Adipose tissue (tissue), 3 donors: ENCODE measurements around the gene CYP8B1. TPM values are rescaled to one million over a fixed set of nuclear protein-coding genes. Genes with fewer than 3 reads are reported as not detected.
"Not testable (repeated sequence)": the region's sequence is repeated elsewhere in the genome, so short reads cannot be mapped to it uniquely, and the experiment has no call there.

ENCODE experiments used
- H3K27ac ChIP-seq: one replicate; pipeline ENCODE4 v1.5.1; 2013; ENCODE audit warnings: low read depth, low read length
- WGBS, 3 donors: extraction: QIAGEN DNeasy Blood & Tissue Kit; methylation state at CpG; one replicate each; pipeline ENCODE4 v1.1.7; 2013; 5-methylcytosine and 5-hydroxymethylcytosine counted together
- polyA plus RNA-seq, 3 donors: library from polyadenylated mRNA; stranded (reverse); fragments of 200-250 nt; gene quantifications; one replicate each; pipeline ENCODE4 v1.2.3, GENCODE V29; 2013
- donor health status: healthy with polysubstance abuse.
- donor health status: Bipolar disorder and iron deficiency.
- donor health status: healthy.

The CYP8B1 gene
- polyA plus RNA-seq, 3 donors = 0.01 TPM; not detected in 2

DNA sequence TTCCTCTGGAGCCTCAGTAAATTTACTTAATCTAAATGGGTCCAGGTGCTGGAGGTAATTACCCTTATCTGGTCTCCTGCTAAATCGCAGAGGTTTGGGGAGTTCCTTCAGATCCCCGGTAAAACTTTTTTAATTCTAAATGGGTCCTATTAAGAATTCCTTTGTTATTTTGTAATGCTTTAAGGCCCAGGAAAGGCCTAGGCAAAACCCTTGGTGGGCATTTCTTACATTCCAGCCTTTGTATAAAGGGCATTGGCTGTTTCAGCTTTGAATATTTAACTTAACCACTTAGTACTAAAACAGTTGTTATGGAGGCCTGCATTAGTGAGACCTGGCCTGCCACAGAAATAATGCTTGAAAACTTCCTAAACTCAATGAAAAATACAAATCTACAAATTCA is 15.4 kb upstream of the CYP8B1 start:
- no peak overlapping the region for H3K27ac ChIP-seq
- WGBS, 3 donors = 71 to 81% (median 77%) methylated on average over 2 of the region's 2 CpGs

DNA sequence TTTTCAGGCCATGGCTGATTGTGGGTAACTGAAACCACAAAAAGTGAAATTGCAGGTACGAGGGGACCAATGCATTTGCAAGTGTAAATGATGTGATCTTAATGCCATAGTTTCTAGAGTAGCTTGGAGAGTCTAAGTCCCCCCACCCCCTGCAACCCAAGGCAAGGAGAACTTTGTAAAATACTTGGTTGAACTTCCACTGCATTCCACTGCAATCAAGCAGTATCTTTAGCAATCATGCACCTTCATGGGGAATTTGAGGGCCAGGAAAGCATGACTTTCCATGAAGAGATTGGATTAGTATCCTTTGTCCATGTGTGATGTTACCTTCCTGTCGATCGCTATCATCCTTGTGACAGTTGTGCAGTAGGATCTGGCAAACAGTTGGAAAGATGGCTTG is 11.4 kb upstream of the CYP8B1 start:
- 85 to 87% (median 86%) methylated on average over 3 of the region's 3 CpGs for WGBS, 3 donors
- H3K27ac ChIP-seq = no peak overlapping the region

DNA sequence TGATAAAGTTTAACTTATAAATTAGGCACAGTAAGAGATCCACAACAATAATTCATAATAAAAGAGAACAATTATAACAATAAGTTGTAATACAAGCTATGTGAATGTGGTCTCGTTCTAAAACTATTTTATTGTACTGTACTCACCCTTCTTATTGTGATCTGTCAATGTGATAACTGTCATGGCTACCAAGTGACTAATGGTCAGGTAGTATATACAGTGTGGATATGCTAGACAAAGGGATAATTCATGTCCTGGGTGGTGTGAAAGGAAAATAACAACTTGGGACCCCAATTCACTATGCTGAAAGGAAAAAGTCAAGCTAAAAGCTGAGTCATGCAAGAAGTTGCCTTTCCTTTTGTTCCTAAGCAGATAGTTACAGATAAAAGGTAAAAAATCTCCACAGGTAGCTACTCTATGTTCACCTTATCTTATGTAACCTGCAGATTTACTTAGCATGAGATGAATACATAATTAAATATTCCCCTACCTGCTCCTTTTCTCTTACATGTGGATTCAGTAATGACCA is 10.7 kb upstream of the CYP8B1 start:
- 64 to 85% (median 78%) methylated on average over 1 of the region's 1 CpG for WGBS, 3 donors
- no peak overlapping the region for H3K27ac ChIP-seq

DNA sequence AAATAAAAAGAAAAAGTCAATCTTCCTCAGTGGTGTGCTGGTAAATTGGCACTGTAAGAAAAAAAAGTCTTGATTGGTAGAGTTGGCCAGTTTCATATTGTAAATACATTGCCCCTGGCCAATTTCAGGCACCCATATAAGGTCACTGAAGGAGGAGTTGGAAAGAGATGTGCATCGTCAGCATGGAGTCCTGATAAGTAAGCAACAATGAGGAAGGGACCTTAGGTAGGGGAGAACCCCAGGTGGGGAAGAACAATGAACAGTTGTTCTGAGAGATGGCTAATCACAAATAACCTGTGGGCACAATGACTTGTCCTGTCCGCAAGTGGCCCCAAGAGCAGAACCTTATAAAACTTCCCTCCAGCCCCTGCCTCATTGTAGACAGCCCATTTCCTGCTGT is 8.6 kb upstream of the CYP8B1 start:
- no peak overlapping the region for H3K27ac ChIP-seq
- 72 to 78% (median 74%) methylated on average over 2 of the region's 2 CpGs for WGBS, 3 donors

DNA sequence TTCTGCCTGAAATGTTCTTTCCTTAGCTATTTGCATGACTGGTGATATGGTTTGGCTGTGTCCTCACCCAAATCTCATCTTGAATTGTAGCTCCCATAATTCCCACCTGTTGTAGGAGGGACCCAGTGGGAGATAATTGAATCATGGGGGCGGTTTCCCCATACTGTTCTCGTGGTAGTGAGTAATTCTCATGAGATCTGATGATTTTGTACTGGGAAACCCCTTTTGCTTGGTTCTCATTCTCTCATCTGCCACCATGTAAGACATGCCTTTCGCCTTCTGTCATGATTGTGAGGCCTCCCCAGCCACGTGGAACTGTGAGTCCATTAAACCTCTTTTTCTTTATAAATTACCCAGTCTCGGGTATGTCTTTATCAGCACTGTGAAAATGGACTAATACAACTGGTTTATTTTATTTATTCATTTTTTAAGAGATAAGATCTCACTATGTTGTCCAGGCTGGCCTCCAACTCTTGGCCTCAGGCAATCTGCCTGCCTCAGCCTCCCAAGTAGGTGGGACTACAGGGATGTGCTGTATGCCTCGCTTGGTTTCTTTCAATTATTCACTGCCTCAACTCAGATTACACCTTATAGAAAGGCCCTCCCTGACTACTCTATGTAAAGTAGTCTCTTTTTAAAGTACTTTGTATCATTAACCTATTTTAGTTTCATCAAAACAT is 7.7 kb upstream of the CYP8B1 start:
- WGBS, 3 donors = 68 to 85% (median 81%) methylated on average over 6 of the region's 6 CpGs

GRCh38 chr3:42880601-42881451 is 5.1 kb upstream of the CYP8B1 start:
- H3K27ac ChIP-seq = no peak overlapping the region
- 2 to 4% (median 2%) methylated on average over 56 to 61 of the region's 61 CpGs for WGBS, 3 donors

More for the DNA sequence above, 7.7 kb upstream of the CYP8B1 start:
- H3K27ac ChIP-seq = not testable (repeated sequence)

DNA sequence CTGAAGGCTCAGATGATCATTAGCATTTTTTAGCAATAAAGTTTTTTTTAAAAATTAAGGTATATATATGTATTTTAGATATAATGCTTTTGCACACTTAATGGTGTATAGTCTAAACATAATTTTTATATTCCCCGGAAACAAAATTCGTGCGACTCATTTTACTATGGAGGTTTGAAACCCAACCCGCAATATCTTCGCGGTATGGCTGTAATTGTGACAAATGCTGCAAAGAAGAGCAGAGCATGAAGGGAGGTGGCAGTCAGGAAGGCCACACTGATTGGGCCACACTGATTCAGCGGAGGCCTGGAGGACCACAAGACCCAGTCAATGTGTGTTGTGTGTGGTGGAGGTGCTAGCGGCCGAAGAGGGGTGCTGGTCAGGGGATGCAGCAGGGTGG is 4.5 kb upstream of the CYP8B1 start:
- H3K27ac ChIP-seq = no peak overlapping the region
- 85 to 88% (median 85%) methylated on average over 9 of the region's 9 CpGs for WGBS, 3 donors

DNA sequence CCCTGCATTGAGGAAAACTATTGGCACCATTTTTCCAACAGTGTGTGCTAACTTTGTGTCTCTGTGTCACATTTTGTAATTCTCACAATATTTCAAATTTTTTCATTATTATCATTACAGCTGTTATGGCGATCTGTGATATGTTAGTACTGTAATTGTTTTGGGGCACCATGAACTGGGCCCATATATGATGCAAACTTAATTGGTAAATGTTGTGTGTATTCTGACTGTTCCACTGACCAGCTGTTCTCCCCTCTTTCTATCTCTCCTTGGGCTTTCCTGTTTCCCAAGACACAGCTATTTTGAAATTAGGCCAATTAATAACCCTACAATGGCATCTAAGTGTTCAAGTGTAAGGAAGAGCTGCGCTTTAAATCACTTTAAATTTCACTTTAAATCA is 2.2 kb upstream of the CYP8B1 start:
- 90 to 93% (median 91%) methylated on average over 2 of the region's 2 CpGs for WGBS, 3 donors
- H3K27ac ChIP-seq = no peak overlapping the region

DNA sequence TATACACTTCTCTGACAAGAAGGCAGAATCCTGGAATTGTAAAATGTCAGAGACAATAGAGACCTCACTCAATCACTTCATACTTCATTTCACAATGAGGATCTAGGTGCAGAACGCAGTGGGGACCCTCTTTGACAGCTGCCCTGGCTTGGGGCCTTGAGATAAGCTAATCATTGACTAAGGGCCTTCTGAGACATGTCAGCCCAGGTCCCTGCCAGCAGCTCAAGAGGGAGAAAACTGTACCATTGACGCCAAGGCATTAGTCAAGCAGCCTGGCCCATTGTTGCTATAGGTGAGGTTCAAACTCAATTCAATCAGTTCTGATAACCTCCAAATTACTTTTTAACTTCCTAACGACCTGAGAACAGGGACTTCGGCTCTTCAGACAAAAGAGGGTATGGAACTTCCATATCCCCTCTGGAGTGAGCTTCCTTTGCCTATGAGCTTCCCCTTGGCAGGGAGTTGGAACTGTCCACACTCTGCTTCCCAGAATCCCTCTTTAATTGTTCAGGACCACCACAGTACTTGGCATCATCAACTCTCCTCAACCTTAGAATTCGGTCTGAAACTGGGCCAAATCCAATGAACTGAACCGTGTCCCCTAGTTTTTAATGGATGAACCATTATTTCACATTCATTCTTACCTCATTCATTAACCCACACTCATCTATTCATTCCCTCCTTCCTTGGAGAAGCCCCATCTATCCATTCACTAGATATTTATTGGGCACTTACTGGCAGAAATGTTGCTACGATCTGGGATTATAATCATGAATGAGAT is 1.5 kb upstream of the CYP8B1 start:
- WGBS, 3 donors = 45 to 82% (median 80%) methylated on average over 7 of the region's 7 CpGs
- no peak overlapping the region for H3K27ac ChIP-seq

- 45 to 69% (median 48%) methylated on average over 1 of the region's 1 CpG for WGBS, 3 donors
- no peak overlapping the region for H3K27ac ChIP-seq
These were observed 722 bp upstream of the CYP8B1 start for GRCh38 chr3:42876401-42876800.

- 90 to 92% (median 91%) methylated on average over 10 of the region's 10 CpGs for WGBS, 3 donors
- no peak overlapping the region for H3K27ac ChIP-seq
These were observed 930 bp downstream of the CYP8B1 start for GRCh38 chr3:42874749-42875148.

DNA sequence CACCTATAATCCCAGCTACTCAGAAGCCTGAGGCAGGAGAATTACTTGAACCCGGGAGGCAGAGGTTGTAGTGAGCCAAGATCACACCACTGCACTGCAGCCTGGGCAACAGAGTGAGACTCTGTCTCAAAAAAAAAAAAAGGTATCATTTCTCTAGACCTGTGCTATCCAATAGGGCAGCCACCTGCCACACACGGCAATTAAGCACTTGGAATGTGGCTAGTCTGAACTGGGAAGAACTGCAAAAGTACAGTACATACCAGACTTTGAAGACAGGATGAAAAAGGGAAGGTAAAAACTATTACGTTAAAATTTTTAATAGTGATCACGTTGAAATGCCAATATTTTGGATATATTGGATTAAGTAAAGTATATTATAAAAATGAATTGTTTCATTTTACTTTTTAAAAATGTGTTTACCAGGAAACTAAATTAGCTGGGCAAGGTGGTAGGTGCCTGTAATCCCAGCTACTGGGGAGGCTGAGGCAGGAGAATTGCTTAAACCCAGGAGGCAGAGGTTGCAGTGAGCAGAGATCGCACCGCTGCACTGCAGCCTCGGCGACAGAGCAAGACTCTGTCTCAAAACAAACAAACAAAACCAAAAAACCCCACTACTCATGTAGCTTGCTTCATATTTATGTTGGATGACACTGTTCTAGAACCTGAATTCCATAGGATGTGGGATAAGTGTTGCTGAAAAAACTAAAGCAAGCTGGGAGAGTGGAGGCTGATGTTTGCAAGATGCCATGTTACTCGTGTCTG is 2.3 kb downstream of the CYP8B1 start:
- 82 to 88% (median 87%) methylated on average over 9 of the region's 9 CpGs for WGBS, 3 donors
- no peak overlapping the region for H3K27ac ChIP-seq

- no peak overlapping the region for H3K27ac ChIP-seq
- 71 to 100% (median 83%) methylated on average over 1 of the region's 1 CpG for WGBS, 3 donors
These were observed 3.0 kb downstream of the CYP8B1 start for GRCh38 chr3:42872718-42873117.

DNA sequence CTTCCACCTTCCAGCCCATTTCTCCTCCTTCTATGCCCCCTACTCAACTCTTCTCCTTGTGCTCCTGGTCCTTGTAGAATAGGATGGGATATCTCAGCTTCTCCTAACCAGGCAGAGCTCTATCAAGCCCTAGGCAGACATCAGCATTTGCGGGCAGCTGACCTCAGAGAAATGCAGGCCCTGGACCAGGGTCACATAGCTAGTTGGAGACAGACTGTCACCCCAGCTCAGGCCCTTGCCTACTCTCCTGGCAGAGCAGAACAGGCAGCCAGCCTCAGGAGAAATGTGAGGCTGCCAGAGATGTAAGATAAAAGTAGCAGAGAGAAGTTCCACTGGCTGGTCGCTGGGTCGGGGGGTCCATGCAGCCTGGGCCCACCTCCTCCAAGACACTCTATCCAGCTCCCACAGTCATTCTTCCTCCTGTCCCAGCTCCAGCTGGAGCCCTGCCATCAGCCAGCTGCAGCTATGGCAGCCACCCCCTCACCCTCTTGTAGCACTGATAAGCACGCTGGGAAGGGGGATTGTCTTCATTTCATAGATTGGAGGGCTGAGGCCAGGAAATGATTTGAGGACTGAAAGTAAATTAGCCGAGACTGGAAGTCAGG is 4.0 kb downstream of the CYP8B1 start:
- no peak overlapping the region for H3K27ac ChIP-seq
- WGBS, 3 donors = 31 to 52% (median 49%) methylated on average over 5 of the region's 5 CpGs

- no peak overlapping the region for H3K27ac ChIP-seq
- 79 to 84% (median 81%) methylated on average over 5 of the region's 5 CpGs for WGBS, 3 donors
These were observed 6.8 kb downstream of the CYP8B1 start for GRCh38 chr3:42868841-42869240.

GRCh38 chr3:42867138-42867537 is 8.5 kb downstream of the CYP8B1 start:
- WGBS, 3 donors = 85 to 92% (median 88%) methylated on average over 7 of the region's 7 CpGs
- H3K27ac ChIP-seq = no peak overlapping the region

DNA sequence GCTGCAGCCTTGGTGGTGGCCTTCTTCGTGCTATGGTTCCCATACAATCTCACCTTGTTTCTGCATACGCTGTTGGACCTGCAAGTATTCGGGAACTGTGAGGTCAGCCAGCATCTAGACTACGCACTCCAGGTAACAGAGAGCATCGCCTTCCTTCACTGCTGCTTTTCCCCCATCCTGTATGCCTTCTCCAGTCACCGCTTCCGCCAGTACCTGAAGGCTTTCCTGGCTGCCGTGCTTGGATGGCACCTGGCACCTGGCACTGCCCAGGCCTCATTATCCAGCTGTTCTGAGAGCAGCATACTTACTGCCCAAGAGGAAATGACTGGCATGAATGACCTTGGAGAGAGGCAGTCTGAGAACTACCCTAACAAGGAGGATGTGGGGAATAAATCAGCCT is 10.4 kb downstream of the CYP8B1 start:
- H3K27ac ChIP-seq = no peak overlapping the region
- 91 to 94% (median 94%) methylated on average over 8 of the region's 8 CpGs for WGBS, 3 donors
